Measurements from ENCODE around the gene EFNA1. TPM values are rescaled to one million over a fixed set of nuclear protein-coding genes. Genes with fewer than 3 reads are reported as not detected.

The EFNA1 gene
- total and polyA plus RNA-seq, 2 donors (not counting 3 experiments of a cell fraction or from before 2014, with no cell fraction given), result 107 to 289 TPM

DNA sequence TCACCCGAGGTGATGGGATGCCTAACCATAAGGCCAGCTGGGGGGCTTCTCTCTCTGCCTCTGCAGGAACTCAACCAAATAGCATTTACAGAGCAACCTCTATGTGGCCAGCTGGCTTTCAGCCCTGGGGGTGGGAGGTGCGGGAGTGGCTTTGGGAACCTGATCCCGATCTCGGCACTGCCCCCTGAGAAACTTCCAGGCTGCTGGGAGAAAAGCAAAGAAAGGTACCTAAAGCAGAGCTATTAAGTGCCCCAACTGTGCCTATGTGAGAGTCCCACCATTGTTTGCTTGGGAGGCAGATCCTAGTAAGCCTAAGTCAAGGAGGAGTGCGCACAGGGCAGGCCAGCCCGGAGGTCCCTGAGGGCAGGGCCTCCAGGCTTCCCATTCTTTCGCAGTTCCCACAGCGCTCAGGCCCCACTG lies 38.4 kb downstream of the EFNA1 start:
- no peak for FAIRE-seq
- H2AFZ ChIP-seq (ENCODE audit: low read depth, low read length), result peak overlapping the region; percentile 56

More for the DNA sequence above, 38.4 kb downstream of the EFNA1 start:
- Histone ChIP-seq H3K27me3 (ENCODE audit: control insufficient read depth in 2 of 2, insufficient read depth in 2 of 2, low read length in 2 of 2) (no peaks in the 10 kb centered on the region), H3K4me1 (ENCODE audit: control insufficient read depth, extremely low read depth, insufficient read depth, low read length) (peaks cover 16% of the 10 kb centered on the region), H3K4me2 (ENCODE audit: insufficient read depth, low read length) (peak overlapping the region; percentile 42), H3K9me3 (replicated peaks; ENCODE audit: control insufficient read depth, insufficient read depth, low read length) (no peaks in the 10 kb centered on the region), H3K9ac (replicated peaks; ENCODE audit: extremely low read depth, insufficient read depth, low read length) (peak overlapping the region; percentile 67), H3K27ac (ENCODE audit: insufficient read depth, low read depth, low read length) (peak overlapping the region; percentile 87), H3K36me3 (ENCODE audit: control insufficient read depth in 2 of 2, extremely low read depth in 1 of 2, insufficient read depth in 2 of 2, low read length in 2 of 2) (peaks cover 3 to 9% of the 10 kb centered on the region in 2 experiments), H4K20me1 (replicated peaks; ENCODE audit: control insufficient read depth, extremely low read depth, insufficient read depth, low read length) (no peaks in the 10 kb centered on the region), H3K9me1 (replicated peaks; ENCODE audit: control insufficient read depth, extremely low read depth, insufficient read depth, low read length) (no peaks in the 10 kb centered on the region), H3K79me2 (ENCODE audit: control insufficient read depth, insufficient read depth, low read length) (no peaks in the 10 kb centered on the region), H3K4me3 (replicated peaks in 1 of 3; ENCODE audit: insufficient read depth in 1 of 3, low read depth in 1 of 3, low read length in 3 of 3) (no peak overlapping the region)
- intact Hi-C loops (cut with micrococcal nuclease), result no loop called here
- DNase-seq (ENCODE audit: low read depth, low spot score), result no peak
- CTCF ChIA-PET, result interaction anchor here (0.6 to 8.3 kb wide), 12 partner anchors 16 to 496 kb away, joined by 3 to 673 read pairs (median 18); partner anchors contain the start of genes ADAM15, DPM3, EFNA1 and SLC50A1
- dilution Hi-C loops (cut with MboI; ENCODE audit: extremely low pct_ligation_motif_present, low sequenced_read_pairs), result no loop called here
- no peak for TF ChIP-seq MYC (IDR thresholded peaks at IDR 0.05; ENCODE audit: low read depth, low read length)
- no peak for TF ChIP-seq EZH2 (IDR thresholded peaks at IDR 0.05; ENCODE audit: borderline replicate concordance, low read depth, low read length, severe bottlenecking)
- no peak for TF ChIP-seq POLR2AphosphoS5 (IDR thresholded peaks at IDR 0.05; ENCODE audit: insufficient read depth, low read depth, low read length)
- TF ChIP-seq, protein P1, sequence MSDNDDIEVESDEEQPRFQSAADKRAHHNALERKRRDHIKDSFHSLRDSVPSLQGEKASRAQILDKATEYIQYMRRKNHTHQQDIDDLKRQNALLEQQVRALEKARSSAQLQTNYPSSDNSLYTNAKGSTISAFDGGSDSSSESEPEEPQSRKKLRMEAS (IDR thresholded peaks at IDR 0.05; ENCODE audit: insufficient read depth, insufficient read length), result no peak
- TF ChIP-seq, protein P2, sequence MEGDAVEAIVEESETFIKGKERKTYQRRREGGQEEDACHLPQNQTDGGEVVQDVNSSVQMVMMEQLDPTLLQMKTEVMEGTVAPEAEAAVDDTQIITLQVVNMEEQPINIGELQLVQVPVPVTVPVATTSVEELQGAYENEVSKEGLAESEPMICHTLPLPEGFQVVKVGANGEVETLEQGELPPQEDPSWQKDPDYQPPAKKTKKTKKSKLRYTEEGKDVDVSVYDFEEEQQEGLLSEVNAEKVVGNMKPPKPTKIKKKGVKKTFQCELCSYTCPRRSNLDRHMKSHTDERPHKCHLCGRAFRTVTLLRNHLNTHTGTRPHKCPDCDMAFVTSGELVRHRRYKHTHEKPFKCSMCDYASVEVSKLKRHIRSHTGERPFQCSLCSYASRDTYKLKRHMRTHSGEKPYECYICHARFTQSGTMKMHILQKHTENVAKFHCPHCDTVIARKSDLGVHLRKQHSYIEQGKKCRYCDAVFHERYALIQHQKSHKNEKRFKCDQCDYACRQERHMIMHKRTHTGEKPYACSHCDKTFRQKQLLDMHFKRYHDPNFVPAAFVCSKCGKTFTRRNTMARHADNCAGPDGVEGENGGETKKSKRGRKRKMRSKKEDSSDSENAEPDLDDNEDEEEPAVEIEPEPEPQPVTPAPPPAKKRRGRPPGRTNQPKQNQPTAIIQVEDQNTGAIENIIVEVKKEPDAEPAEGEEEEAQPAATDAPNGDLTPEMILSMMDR (IDR thresholded peaks at IDR 0.05; ENCODE audit: extremely low read depth in 1 of 2, insufficient read depth in 1 of 2, low read depth in 1 of 2, low read length in 2 of 2), result no peak
- no peak for TF ChIP-seq POLR2A (IDR thresholded peaks at IDR 0.05; ENCODE audit: low read depth, low read length)
- TF ChIP-seq FOS (IDR thresholded peaks at IDR 0.05; ENCODE audit: borderline replicate concordance, insufficient read depth, low read length), result no peak
- no peak for TF ChIP-seq GATA2 (IDR thresholded peaks at IDR 0.05; ENCODE audit: insufficient read depth, insufficient read length, low read depth, low read length)
- TF ChIP-seq JUN (IDR thresholded peaks at IDR 0.05; ENCODE audit: borderline replicate concordance, insufficient read depth, insufficient read length, low read depth), result no peak
- BruUV-seq (replicated peaks), result no TSS peak
- POLR2A ChIA-PET, result interaction anchor here (0.6 kb wide), 1 partner anchor 27 kb away, joined by 3 read pairs; no protein-coding TSS in a partner anchor
